IMR-90 (cell line): ENCODE measurements around the gene SLC49A4. TPM values are rescaled to one million over a fixed set of nuclear protein-coding genes. Genes with fewer than 3 reads are reported as not detected.
A peak's percentile ranks its signal among the peaks of the same experiment; 100 is the strongest.

Source experiments
- ATAC-seq: fragments of 200-7000 bp; cut with Tn5 transposase; 2 replicates; pipeline ENCODE4 v1.9.1; 2020; ENCODE audit warnings: low read depth, mild to moderate bottlenecking, moderate library complexity
- BruUV-seq: library from RNA; stranded (reverse); fragments of 400-500 nt; replicated peaks from 2 replicates; lab custom pipeline; 2021; lab: Mats Ljungman, UMichigan
- CTCF ChIA-PET: fragments of 300-600 bp; formaldehyde crosslinking; extraction: SDS; loops from one replicate; lab custom pipeline; 2021; ENCODE audit warnings: antibody characterized with exemption; lab: Yijun Ruan, JAX
- POLR2A ChIA-PET: fragments of 300-600 bp; sonication (Branson Sonifier 250); formaldehyde crosslinking; loops from one replicate; lab custom pipeline; 2022; ENCODE audit warnings: antibody characterized with exemption; ENCODE audit not compliant: unreplicated experiment; lab: Charles Lee
- DNase-seq: peaks from one replicate; pipeline ENCODE4 v3.0.0; 2013
- H2AFZ ChIP-seq: replicated peaks from 2 replicates; pipeline ENCODE3; 2013; ENCODE audit warnings: low read length, mild to moderate bottlenecking; ENCODE audit not compliant: poor library complexity
- H2AK5ac ChIP-seq: 2 replicates; pipeline ENCODE4 v1.6.1; 2013; ENCODE audit warnings: low read depth, low read length, inconsistent platforms
- H2AK9ac ChIP-seq: replicated peaks from 2 replicates; pipeline ENCODE3; 2013; ENCODE audit warnings: mild to moderate bottlenecking, low read depth, low read length, moderate library complexity; ENCODE audit not compliant: poor library complexity
- H2BK120ac ChIP-seq: 2 replicates; pipeline ENCODE4 v1.6.1; 2013; ENCODE audit warnings: low read depth, low read length, inconsistent platforms
- H2BK15ac ChIP-seq: 3 replicates; pipeline ENCODE4 v1.6.1; 2013; ENCODE audit warnings: low read depth, low read length, inconsistent platforms
- H2BK20ac ChIP-seq: 2 replicates; pipeline ENCODE4 v1.6.1; 2013; ENCODE audit warnings: low read depth, mild to moderate bottlenecking, inconsistent platforms, low read length, moderate library complexity
- H2BK5ac ChIP-seq: 2 replicates; pipeline ENCODE4 v1.6.1; 2013; ENCODE audit warnings: mild to moderate bottlenecking, low read depth, low read length, inconsistent platforms; ENCODE audit not compliant: poor library complexity, severe bottlenecking
- H3K14ac ChIP-seq: replicated peaks from 2 replicates; pipeline ENCODE4 v1.6.1; 2013; ENCODE audit warnings: low read depth, low read length, inconsistent platforms
- H3K18ac ChIP-seq: 2 replicates; pipeline ENCODE4 v1.6.1; 2013; ENCODE audit warnings: low read depth, low read length, control low read depth
- H3K23ac ChIP-seq: 2 replicates; pipeline ENCODE4 v1.6.1; 2013; ENCODE audit warnings: low read depth, low read length, inconsistent platforms
- H3K27ac ChIP-seq: 2 replicates; pipeline ENCODE4 v1.5.1; 2013; ENCODE audit warnings: mild to moderate bottlenecking, control low read depth, low read length; ENCODE audit not compliant: insufficient read depth
- H3K27me3 ChIP-seq: 2 replicates; pipeline ENCODE4 v1.6.1; 2013; ENCODE audit warnings: low read length; ENCODE audit not compliant: control insufficient read depth, insufficient read depth
- H3K36me3 ChIP-seq: 2 replicates; pipeline ENCODE4 v1.6.1; 2013; ENCODE audit warnings: low read length, mixed read lengths; ENCODE audit not compliant: control insufficient read depth, insufficient read depth
- H3K4ac ChIP-seq: 2 replicates; pipeline ENCODE4 v1.6.1; 2013; ENCODE audit warnings: low read depth, low read length, inconsistent platforms
- H3K4me1 ChIP-seq: 2 replicates; pipeline ENCODE4 v1.6.1; 2013; ENCODE audit warnings: low read length, mixed read lengths; ENCODE audit not compliant: control insufficient read depth, insufficient read depth
- H3K4me2 ChIP-seq: 2 replicates; pipeline ENCODE4 v1.6.1; 2013; ENCODE audit warnings: low read depth, mild to moderate bottlenecking, control low read depth, low read length, moderate library complexity
- H3K4me3 ChIP-seq: 2 replicates; pipeline ENCODE4 v1.5.1; 2013; ENCODE audit warnings: low read depth, mild to moderate bottlenecking, control low read depth, low read length, moderate library complexity; ENCODE audit not compliant: insufficient read depth
- H3K56ac ChIP-seq: 2 replicates; pipeline ENCODE4 v1.6.1; 2013; ENCODE audit warnings: low read length, inconsistent platforms; ENCODE audit not compliant: insufficient read depth; ENCODE audit errors: extremely low read depth
- H3K79me1 ChIP-seq, 2 experiments: 2 replicates each; pipeline ENCODE4 v1.6.1; 2013; ENCODE audit warnings: low read length in 2 of 2, inconsistent platforms in 1 of 2, low read depth in 1 of 2
- H3K9ac ChIP-seq: 2 replicates; pipeline ENCODE4 v1.6.1; 2013; ENCODE audit warnings: low read depth, low read length, control low read depth
- H3K9me1 ChIP-seq: 2 replicates; pipeline ENCODE4 v1.6.1; 2013; ENCODE audit warnings: low read length, inconsistent platforms; ENCODE audit not compliant: insufficient read depth
- H3K9me3 ChIP-seq: 2 replicates; pipeline ENCODE4 v1.6.1; 2013; ENCODE audit warnings: low read length; ENCODE audit not compliant: control insufficient read depth, insufficient read depth
- H4K20me1 ChIP-seq: 2 replicates; pipeline ENCODE4 v1.6.1; 2013; ENCODE audit warnings: low read length, inconsistent platforms; ENCODE audit not compliant: insufficient read depth
- H4K5ac ChIP-seq: 2 replicates; pipeline ENCODE4 v1.6.1; 2013; ENCODE audit warnings: mild to moderate bottlenecking, low read depth, low read length, control low read depth
- H4K8ac ChIP-seq, 2 experiments: 2 replicates each; pipeline ENCODE4 v1.6.1; 2013; ENCODE audit warnings: low read depth in 2 of 2, low read length in 2 of 2, control low read depth in 1 of 2, inconsistent platforms in 1 of 2
- H4K91ac ChIP-seq: 2 replicates; pipeline ENCODE4 v1.6.1; 2013; ENCODE audit warnings: low read depth, low read length, inconsistent platforms; ENCODE audit not compliant: insufficient read depth
- BHLHE40 ChIP-seq: fragments of 150-350 bp; IDR thresholded peaks from 2 replicates; pipeline ENCODE4 v1.6.1; 2016; ENCODE audit warnings: mild to moderate bottlenecking, low read depth, low read length
- CEBPB ChIP-seq: IDR thresholded peaks from 2 replicates; pipeline ENCODE4 v1.6.1; 2012; ENCODE audit warnings: low read depth, low read length, improper control_type of control experiment
- CHD1 ChIP-seq: IDR thresholded peaks from 2 replicates; pipeline ENCODE4 v1.6.1; 2012; ENCODE audit warnings: low read depth, low read length, improper control_type of control experiment
- FOS ChIP-seq: fragments of 150-350 bp; IDR thresholded peaks from 2 replicates; pipeline ENCODE4 v1.6.1; 2016; ENCODE audit warnings: low read depth, low read length
- MAFK ChIP-seq: IDR thresholded peaks from 2 replicates; pipeline ENCODE4 v1.6.1; 2012; ENCODE audit warnings: low read depth, low read length, improper control_type of control experiment
- MAZ ChIP-seq: IDR thresholded peaks from 2 replicates; pipeline ENCODE4 v1.6.1; 2012; ENCODE audit warnings: low read depth, mild to moderate bottlenecking, low read length, improper control_type of control experiment, moderate library complexity, borderline replicate concordance
- NFE2L2 ChIP-seq: fragments of 150-350 bp; IDR thresholded peaks from 2 replicates; pipeline ENCODE4 v1.6.1; 2016; ENCODE audit warnings: low read depth, mild to moderate bottlenecking, low read length
- POLR2A ChIP-seq: IDR thresholded peaks from 2 replicates; pipeline ENCODE4 v1.6.1; 2012; ENCODE audit warnings: mild to moderate bottlenecking, low read depth, low read length
- RAD21 ChIP-seq: IDR thresholded peaks from 2 replicates; pipeline ENCODE4 v1.6.1; 2012; ENCODE audit warnings: low read length, improper control_type of control experiment
- RCOR1 ChIP-seq: IDR thresholded peaks from 2 replicates; pipeline ENCODE4 v1.6.1; 2012; ENCODE audit warnings: mild to moderate bottlenecking, low read length, improper control_type of control experiment; ENCODE audit not compliant: insufficient replicate concordance
- RFX5 ChIP-seq: IDR thresholded peaks from 2 replicates; pipeline ENCODE4 v1.8.0; 2012; ENCODE audit warnings: low read depth, mild to moderate bottlenecking, low read length, moderate library complexity
- SMC3 ChIP-seq: fragments of 150-350 bp; IDR thresholded peaks from 2 replicates; pipeline ENCODE4 v1.6.1; 2016; ENCODE audit warnings: low read depth, mild to moderate bottlenecking, antibody characterized with exemption, low read length, moderate library complexity
- WGBS, 2 experiments: methylation state at CpG; one replicate each; pipeline versions ENCODE4 v1.1.5 to v1.1.7; 2013; ENCODE audit warnings: missing lambda C conversion rate in 2 of 2; ENCODE audit not compliant: insufficient read length in 1 of 2; ENCODE audit errors: extremely low coverage in 2 of 2; 5-methylcytosine and 5-hydroxymethylcytosine counted together
- dilution Hi-C: fragments of 300-500 bp; cut with HindIII; formaldehyde crosslinking; loops from one replicate; pipeline ENCODE4 v1.14.3; 2018; ENCODE audit warnings: low sequenced_read_pairs; ENCODE audit not compliant: unreplicated experiment
- in situ Hi-C: fragments of 300-500 bp; cut with MboI; formaldehyde crosslinking; loops from 3 replicates; pipeline ENCODE4 v1.14.3; 2019; ENCODE audit warnings: low sequenced_read_pairs, inconsistent platforms, mixed read lengths
- intact Hi-C: fragments of 100-400 bp; cut with micrococcal nuclease; formaldehyde crosslinking; loops from 2 replicates; pipeline ENCODE4 v1.10.0; 2022
- polyA plus RNA-seq, 3 experiments: library from polyadenylated mRNA; depleted of rRNA; stranded (reverse); fragments of >200 nt; gene quantifications; 2 replicates each; pipeline ENCODE4 v1.2.3, GENCODE V29; 2012; ENCODE audit warnings: low replicate concordance in 1 of 3
- total RNA-seq: library from RNA; depleted of rRNA; stranded (reverse); fragments of >200 nt; gene quantifications from 2 replicates; pipeline ENCODE4 v1.2.3, GENCODE V29; 2012
- TF ChIP-seq, protein P1 (sequence below): fragments of 150-350 bp; IDR thresholded peaks from 2 replicates; pipeline ENCODE4 v1.6.1; 2016; ENCODE audit warnings: low read depth, mild to moderate bottlenecking, low read length, moderate library complexity, borderline replicate concordance
- TF ChIP-seq, protein P2 (sequence below): conservative IDR thresholded peaks from 2 replicates; pipeline ENCODE4 v1.5.1; 2012; ENCODE audit warnings: mild to moderate bottlenecking, low read depth, low read length, improper control_type of control experiment
- TF ChIP-seq, protein P3 (sequence below): fragments of 150-350 bp; IDR thresholded peaks from 2 replicates; pipeline ENCODE4 v1.6.1; 2017; ENCODE audit warnings: mild to moderate bottlenecking, antibody characterized with exemption, low read length, low read depth

SLC49A4 gene
- total and polyA plus RNA-seq, 2 of the 4 experiments (the other 2 are of a cell fraction): 6.5 to 6.8 TPM

DNA sequence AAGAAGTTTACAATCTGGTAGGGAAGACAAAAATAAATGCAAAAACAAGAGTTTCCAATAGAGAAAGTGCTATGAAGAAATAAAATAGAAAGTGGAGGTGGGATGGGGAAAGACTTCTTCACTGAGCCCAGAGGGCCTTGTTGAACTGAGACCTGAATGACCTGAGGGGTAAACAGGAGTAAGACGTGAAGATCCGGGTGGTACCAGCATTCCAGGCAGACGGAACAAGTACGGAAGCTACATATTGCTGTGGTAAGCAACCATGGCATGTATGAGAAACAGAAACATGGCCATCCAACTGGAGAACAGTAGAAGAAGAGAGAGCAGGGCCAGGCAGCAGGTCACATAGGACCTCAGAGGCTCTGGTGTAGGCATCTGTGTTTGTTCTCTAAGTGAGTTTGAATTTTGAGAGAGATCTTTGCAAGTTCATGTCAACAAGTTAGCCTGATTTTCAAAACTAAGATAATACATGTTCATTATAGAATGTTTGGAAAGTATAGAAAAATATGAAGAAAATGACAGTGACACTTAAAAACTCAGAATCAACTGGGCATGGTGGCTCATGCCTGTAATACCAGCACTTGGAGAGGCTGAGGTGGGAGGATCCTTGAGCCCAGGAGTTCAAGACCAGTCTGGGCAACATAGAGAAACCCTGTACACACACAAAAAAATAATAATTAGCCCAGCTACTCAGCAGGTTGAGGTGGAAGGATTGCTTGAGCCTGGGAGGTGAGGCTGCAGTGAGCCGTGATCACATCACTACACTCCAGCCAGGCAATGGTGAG is 64.3 kb downstream of the SLC49A4 start:
- no peaks in the 10 kb centered on the region for H3K9me3 ChIP-seq
- H3K4me2 ChIP-seq: no peak overlapping the region
- H3K79me1 ChIP-seq: no peaks in the 10 kb centered on the region
- H2AFZ ChIP-seq: peak overlapping the region; percentile 41
- BruUV-seq: no TSS peak
- in situ Hi-C loops (no loop called here), dilution Hi-C loops (no loop called here), intact Hi-C loops (no loop called here)
- no peak overlapping the region for H2BK5ac ChIP-seq
- H3K9me1 ChIP-seq: 0 out of 2 replicates have a peak, but pooled peaks cover 5% of the 10 kb centered on the region
- H3K56ac ChIP-seq: no peak overlapping the region
- no peak overlapping the region for H4K8ac ChIP-seq
- no peak for DNase-seq
- ChIA-PET POLR2A (no interaction called here), CTCF (interaction anchor here (1.4 kb wide), 1 partner anchor 16 kb away, joined by 3 read pairs; no protein-coding TSS in a partner anchor)
- no peak overlapping the region for H3K4ac ChIP-seq
- H4K20me1 ChIP-seq: no peaks in the 10 kb centered on the region
- H3K27me3 ChIP-seq: no peaks in the 10 kb centered on the region
- no peak for ATAC-seq
- H2AK9ac ChIP-seq: no peak overlapping the region
- H3K27ac ChIP-seq: no peak overlapping the region
- no peak overlapping the region for H2AK5ac ChIP-seq
- no peak overlapping the region for H2BK120ac ChIP-seq
- no peak overlapping the region for H3K18ac ChIP-seq
- H4K5ac ChIP-seq: no peak overlapping the region
- no peaks in the 10 kb centered on the region for H3K36me3 ChIP-seq
- no peak overlapping the region for H2BK15ac ChIP-seq
- WGBS, 2 experiments: 100% methylated on average over 2 of the region's 5 CpGs; no CpG with 5 or more reads in 1 of the 2 experiments
- H3K4me3 ChIP-seq: no peak overlapping the region
- no peak overlapping the region for H3K23ac ChIP-seq
- no peak overlapping the region for H3K9ac ChIP-seq
- H3K4me1 ChIP-seq: no peaks in the 10 kb centered on the region
- no peak overlapping the region for H2BK20ac ChIP-seq
- no peak overlapping the region for H3K14ac ChIP-seq
- H4K91ac ChIP-seq: no peak overlapping the region
- TF ChIP-seq, protein P1, sequence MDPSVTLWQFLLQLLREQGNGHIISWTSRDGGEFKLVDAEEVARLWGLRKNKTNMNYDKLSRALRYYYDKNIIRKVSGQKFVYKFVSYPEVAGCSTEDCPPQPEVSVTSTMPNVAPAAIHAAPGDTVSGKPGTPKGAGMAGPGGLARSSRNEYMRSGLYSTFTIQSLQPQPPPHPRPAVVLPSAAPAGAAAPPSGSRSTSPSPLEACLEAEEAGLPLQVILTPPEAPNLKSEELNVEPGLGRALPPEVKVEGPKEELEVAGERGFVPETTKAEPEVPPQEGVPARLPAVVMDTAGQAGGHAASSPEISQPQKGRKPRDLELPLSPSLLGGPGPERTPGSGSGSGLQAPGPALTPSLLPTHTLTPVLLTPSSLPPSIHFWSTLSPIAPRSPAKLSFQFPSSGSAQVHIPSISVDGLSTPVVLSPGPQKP: no peak
- TF ChIP-seq RFX5 (no peak), MAFK (no peak), MAZ (no peak), CHD1 (no peak), NFE2L2 (no peak), CEBPB (no peak), BHLHE40 (no peak), FOS (no peak), RAD21 (no peak), RCOR1 (no peak), POLR2A (no peak), SMC3 (no peak)
- TF ChIP-seq, protein P2, sequence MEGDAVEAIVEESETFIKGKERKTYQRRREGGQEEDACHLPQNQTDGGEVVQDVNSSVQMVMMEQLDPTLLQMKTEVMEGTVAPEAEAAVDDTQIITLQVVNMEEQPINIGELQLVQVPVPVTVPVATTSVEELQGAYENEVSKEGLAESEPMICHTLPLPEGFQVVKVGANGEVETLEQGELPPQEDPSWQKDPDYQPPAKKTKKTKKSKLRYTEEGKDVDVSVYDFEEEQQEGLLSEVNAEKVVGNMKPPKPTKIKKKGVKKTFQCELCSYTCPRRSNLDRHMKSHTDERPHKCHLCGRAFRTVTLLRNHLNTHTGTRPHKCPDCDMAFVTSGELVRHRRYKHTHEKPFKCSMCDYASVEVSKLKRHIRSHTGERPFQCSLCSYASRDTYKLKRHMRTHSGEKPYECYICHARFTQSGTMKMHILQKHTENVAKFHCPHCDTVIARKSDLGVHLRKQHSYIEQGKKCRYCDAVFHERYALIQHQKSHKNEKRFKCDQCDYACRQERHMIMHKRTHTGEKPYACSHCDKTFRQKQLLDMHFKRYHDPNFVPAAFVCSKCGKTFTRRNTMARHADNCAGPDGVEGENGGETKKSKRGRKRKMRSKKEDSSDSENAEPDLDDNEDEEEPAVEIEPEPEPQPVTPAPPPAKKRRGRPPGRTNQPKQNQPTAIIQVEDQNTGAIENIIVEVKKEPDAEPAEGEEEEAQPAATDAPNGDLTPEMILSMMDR: no peak
- TF ChIP-seq, protein P3, sequence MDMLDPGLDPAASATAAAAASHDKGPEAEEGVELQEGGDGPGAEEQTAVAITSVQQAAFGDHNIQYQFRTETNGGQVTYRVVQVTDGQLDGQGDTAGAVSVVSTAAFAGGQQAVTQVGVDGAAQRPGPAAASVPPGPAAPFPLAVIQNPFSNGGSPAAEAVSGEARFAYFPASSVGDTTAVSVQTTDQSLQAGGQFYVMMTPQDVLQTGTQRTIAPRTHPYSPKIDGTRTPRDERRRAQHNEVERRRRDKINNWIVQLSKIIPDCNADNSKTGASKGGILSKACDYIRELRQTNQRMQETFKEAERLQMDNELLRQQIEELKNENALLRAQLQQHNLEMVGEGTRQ: no peak
